Smooth muscle cell of the brain vasculature (primary cell): ENCODE results near the gene NMT1.

Experiments used
- DNase-seq: peaks from one replicate; pipeline ENCODE4 v3.0.0-alpha.2; 2012; ENCODE audit warnings: low read depth, low spot score

Gene NMT1

GRCh38 chr17:45149669-45150664, 88.8 kb downstream of the NMT1 start:
- DNase-seq = no peak

GRCh38 chr17:45150911-45151809, 90.0 kb downstream of the NMT1 start:
- no peak for DNase-seq

GRCh38 chr17:45155029-45155428, 93.9 kb downstream of the NMT1 start:
- DNase-seq = no peak

- DNase-seq = no peak
Observed at GRCh38 chr17:45155483-45155882, 94.4 kb downstream of the NMT1 start.

- DNase-seq = no peak
Observed at GRCh38 chr17:45156242-45156641, 95.1 kb downstream of the NMT1 start.
